Stimulated activated CD4-positive, alpha-beta T cell treated with anti-CD3 and anti-CD28 coated beads, TNF-alpha, amount 100 ng/mL, for 48 hours (primary cell): ENCODE results near the gene NIPSNAP2.
"Not testable (repeated sequence)": the region's sequence is repeated elsewhere in the genome, so short reads cannot be mapped to it uniquely, and the experiment has no call there.

Source experiments
- DNase-seq, 3 donors: peaks; one replicate each; pipeline ENCODE4 v3.0.0-alpha.2; 2020; ENCODE audit warnings: low read depth in 3 of 3

Gene NIPSNAP2

GRCh38 chr7:55964261-55965099 is at the start of gene NIPSNAP2:
Gene NIPSNAP2, plus strand, starts transcription at chr7:55964585. Its CDS starts 25 bp downstream, at chr7:55964610.
- DNase-seq, result peak; percentile 32 to 57 (median 38)

GRCh38 chr7:55917771-55918170 is 46.6 kb upstream of the NIPSNAP2 start:
- no peak for DNase-seq

GRCh38 chr7:55928006-55928767 is 36.2 kb upstream of the NIPSNAP2 start:
- no peak for DNase-seq

GRCh38 chr7:55931421-55932151 is 32.8 kb upstream of the NIPSNAP2 start:
- DNase-seq, result no peak

DNA sequence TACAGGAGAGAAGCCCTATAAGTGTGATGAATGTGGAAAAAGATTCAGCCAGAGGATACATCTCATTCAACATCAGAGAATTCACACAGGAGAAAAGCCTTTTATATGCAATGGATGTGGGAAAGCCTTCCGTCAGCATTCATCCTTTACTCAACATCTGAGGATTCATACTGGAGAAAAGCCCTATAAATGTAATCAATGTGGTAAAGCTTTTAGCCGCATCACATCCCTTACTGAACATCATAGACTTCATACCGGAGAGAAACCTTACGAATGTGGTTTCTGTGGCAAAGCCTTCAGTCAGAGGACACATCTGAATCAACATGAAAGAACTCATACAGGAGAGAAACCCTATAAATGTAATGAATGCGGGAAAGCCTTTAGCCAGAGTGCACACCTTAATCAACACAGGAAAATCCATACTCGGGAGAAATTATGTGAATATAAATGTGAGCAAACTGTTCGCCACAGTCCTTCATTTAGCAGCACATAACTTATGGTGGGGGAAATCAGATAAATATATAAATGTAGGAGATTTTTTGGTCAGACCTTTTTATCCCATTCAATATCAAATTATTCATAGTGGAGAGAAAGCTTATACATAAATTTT is 24.8 kb upstream of the NIPSNAP2 start:
- no peak for DNase-seq

DNA sequence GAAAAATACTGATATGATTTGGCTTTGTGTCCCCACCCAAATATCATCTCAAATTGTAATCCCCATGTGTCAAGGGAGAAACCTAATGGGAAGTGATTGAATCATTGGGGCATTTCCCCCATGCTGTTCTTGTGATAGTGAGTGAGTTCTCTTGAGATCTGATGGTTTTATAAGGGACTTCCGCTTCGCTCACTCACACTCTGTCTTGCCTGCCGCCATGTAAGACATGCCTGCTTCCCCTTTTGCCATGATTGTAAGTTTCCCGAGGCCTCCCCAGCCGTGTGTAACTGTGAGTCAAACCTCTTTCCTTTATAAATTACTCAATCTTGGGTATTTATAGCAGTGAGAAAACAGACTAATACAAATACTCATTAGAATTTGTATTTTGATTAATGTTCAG is 17.8 kb upstream of the NIPSNAP2 start:
- no peak for DNase-seq

DNA sequence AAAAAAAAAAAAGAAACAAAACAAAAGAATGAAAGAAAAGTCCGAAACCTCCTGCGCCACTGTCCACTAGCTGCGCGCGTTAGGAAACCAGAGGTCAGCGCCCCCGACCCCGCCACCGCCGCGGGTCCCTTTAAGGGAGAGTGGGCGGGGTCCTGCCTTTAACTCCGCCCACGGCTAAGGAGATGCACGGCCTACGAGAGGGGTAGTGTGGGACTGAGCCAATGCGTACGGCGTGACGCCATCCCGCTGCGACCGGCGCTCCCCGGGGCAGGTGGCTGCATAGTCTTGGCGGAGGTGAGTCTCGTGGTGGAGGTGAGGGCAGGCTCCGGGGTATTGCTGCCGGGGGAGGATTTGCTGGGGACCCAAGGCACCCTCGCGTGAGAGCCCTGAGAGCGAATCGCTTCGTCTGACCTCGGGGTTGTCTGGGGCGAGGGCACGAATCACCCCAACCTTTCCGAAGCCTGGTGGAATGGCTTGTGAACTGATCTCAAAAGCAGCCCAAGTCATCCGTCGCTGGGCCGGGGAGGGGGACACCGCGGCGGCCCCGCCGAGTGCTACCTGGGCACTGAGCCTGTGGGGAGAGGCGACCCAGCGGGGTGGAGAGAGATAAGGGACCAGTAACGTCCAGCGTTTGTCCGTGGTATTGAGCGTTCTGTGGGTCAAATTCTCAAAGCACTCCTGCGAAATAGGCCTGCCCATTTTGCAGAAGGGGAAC is 12.6 kb upstream of the NIPSNAP2 start, which contains the start of gene MRPS17:
Gene MRPS17 (plus strand): TSS at position 241 of the 715 bp plus-strand sequence. CDS start 1,319 bp downstream, outside the sequence.
- DNase-seq, result peak; percentile 81 to 89 (median 86)

GRCh38 chr7:55952352-55952671 is 12.1 kb upstream of the NIPSNAP2 start:
- DNase-seq, result not testable (repeated sequence)

- DNase-seq, result no peak
These were observed 10.5 kb upstream of the NIPSNAP2 start for GRCh38 chr7:55953707-55954475.

DNA sequence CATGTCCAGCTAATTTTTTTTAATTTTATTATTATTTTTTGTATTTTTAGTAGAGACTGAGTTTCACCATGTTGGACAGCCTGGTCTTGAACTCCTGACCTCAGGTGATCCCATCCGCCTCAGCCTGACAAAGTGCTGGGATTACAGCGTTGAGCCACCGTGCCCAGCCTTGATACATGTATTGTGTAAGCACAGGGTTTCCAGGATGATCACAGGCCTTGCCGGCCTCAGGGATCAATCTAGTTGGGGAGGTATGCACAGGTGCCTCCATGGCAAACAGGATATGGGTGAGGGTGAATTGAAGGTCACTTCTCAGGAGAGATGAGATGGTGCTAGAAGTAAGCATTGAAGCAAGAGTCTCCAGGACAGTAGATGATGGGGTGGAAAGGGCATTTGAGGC is 7.2 kb upstream of the NIPSNAP2 start:
- no peak for DNase-seq

- DNase-seq, result no peak
These were observed 2.4 kb upstream of the NIPSNAP2 start for GRCh38 chr7:55962014-55962413.

DNA sequence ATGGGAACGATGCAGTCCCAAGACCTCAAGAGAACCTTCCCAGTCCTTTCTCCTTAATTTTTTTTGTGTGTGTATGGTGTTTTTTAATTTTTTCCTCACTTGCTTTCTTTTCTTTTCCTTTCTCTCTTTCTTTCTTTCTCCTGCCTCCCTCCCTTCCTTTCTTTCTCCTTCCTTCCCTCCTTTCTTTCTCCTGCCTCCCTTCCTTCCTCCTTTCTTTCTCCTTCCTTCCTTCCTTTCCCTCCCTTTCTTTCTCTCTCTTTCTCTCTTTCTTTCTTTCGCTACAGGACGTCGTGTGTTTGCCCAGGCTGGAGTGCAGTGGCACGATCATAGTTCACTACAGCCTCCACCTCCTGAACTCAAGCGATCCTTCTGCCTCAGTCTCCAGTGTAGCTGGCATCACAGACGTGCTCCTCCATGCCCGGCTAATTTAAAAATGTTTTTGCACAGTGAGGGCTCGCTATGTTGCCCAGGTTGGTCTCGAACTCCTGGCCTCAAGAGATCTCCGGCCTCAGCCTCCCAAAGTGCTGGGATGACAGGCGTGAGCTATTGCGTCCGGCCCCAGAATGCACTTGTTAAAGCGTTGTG is 709 bp upstream of the NIPSNAP2 start:
- DNase-seq, result no peak

DNA sequence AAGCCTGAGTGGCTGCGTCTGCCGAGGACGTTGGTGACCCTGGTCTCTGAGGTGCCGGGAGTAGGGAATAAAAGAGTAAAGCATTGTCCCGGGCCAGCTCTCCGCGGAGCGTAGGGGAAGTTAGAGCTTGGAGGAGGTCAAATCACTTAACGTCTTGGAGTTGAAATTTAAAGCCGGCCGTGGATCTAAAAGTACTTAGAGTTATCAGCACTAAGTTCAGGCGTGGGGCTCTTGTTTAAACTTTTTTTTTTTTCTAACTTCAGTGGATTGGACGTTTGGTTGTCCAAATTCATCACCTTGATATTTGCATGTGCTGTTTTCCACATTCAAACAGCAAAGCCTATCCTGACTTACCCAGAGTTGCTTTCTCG is 700 bp downstream of the NIPSNAP2 start:
- no peak for DNase-seq

- DNase-seq, result no peak
These were observed 1.5 kb downstream of the NIPSNAP2 start for GRCh38 chr7:55965805-55966421.

DNA sequence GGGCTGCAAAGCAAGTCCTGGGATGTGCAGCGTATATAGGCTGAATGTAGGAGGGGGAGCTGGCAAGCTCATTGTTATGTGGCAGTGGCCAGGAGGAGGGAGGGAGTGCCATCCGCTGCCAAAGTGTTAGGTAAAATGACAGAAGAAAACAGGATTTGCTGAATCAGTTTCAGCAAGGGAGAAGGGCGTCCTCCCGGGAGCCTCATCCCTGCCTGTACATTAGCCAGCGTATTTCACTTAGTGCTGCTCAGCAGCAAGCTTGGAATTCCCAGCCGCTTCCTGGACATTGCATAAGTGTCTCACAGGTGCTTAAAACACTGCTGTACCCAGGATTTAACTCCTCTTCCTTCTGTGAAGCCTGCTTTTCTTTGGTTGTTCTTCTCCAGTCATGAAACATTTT is 2.5 kb downstream of the NIPSNAP2 start:
- no peak for DNase-seq

- DNase-seq, result no peak
These were observed 5.0 kb downstream of the NIPSNAP2 start for GRCh38 chr7:55969391-55969790.

GRCh38 chr7:55970561-55970960 is 6.2 kb downstream of the NIPSNAP2 start:
- no peak for DNase-seq

DNA sequence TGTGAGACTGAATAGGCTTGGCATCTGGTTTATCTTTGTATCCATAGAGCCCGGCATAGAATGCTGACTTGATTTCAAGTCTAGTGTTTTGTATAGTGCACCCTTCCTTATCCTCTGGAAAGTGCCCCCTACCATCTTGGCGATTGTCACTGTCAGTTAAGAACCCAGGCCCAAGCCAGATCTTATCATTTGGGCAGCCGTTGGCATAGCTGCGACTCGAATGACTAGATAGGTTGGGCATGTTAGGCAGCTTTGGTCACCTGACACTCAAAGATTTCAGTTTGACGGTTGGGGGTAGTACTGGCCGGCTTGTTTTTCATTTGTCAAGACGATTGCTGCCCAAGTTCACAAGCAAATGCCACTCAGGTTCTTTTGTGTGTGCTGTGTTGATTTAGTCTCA is 6.6 kb downstream of the NIPSNAP2 start:
- no peak for DNase-seq

DNA sequence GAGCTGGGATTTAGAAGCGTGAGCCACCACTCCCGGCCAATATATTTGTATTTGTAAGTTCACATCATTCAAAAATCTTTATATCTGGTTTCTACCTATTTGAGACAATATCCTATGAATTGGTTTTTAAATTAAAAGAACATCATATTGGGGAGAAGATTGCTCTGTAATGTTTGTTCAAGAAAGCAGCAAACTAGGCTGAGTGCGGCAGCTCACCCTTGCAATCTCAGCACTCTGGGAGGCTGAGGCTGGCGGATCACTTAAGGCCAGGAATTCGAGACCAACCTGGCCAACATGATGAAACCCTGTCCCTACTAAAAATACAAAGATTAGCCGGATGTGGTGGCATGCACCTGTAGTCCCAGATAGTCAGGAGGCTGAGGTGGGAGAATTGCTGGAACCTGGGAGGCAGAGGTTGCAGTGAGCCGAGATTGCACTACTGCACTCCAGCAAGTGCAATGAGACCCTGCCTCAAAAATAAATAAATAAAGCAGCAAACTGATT is 9.4 kb downstream of the NIPSNAP2 start:
- no peak for DNase-seq
